ENCODE data around the gene LRRC40. TPM values are rescaled to one million over a fixed set of nuclear protein-coding genes. Genes with fewer than 3 reads are reported as not detected.

Gene LRRC40
- total RNA-seq, 1 donor from 2014 or later = 47.2 TPM

DNA sequence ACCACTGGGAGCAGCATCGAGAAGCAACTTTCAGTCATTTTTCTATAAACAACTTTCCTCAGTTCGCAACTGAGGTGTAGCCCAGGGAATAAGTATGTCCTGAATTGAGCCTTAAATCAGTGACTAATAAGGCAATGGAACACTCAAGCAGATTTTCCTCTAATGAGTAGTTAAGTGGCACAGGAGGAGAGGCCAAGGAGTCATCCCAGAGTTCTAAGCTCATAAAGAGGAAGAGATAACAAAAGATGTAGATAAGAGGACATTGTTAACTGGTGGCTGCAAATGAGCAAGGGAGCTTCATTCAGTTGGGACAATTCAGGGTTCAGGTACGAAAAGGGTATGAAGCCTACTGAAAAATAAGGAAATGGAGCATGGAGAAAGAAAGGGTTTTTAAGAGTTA, 64.5 kb downstream of the LRRC40 start:
- H3K27ac Mint-ChIP-seq (ENCODE audit: unreplicated experiment) = no peak overlapping the region
- no peaks in the 10 kb centered on the region for H3K36me3 Mint-ChIP-seq (ENCODE audit: unreplicated experiment)
- H3K27me3 Mint-ChIP-seq (ENCODE audit: unreplicated experiment) = no peaks in the 10 kb centered on the region
- no peaks in the 10 kb centered on the region for H3K4me1 Mint-ChIP-seq (ENCODE audit: low read depth, unreplicated experiment)
- no peak for DNase-seq
- H3K4me3 Mint-ChIP-seq (ENCODE audit: unreplicated experiment) = no peak overlapping the region
- no peaks in the 10 kb centered on the region for H3K9me3 Mint-ChIP-seq (ENCODE audit: unreplicated experiment)
- TF ChIP-seq CTCF (IDR thresholded peaks at IDR 0.05; ENCODE audit: partially characterized antibody, unreplicated experiment) = no peak

DNA sequence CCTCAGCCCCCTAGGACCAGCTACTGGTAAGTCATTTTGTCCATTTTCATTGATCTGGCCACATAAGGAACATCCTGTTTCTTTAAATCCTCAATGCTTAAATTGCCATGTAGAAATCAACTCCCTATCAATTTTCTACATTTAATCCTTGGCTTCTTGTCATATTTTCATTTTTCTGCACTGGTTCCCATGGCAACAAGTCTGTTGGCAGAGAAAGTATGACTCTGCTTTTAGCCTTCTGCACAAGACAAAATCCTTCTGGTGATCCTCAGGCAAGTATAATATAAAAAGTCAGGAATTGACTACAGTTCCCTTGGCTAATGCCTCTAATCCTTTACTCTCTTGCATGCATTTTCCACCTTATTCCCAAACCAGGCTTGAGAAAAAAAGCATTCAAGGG, 65.0 kb downstream of the LRRC40 start:
- Mint-ChIP-seq H3K27ac (ENCODE audit: unreplicated experiment) (peak overlapping the region; percentile 1), H3K27me3 (ENCODE audit: unreplicated experiment) (no peaks in the 10 kb centered on the region), H3K4me1 (ENCODE audit: low read depth, unreplicated experiment) (no peaks in the 10 kb centered on the region), H3K9me3 (ENCODE audit: unreplicated experiment) (no peaks in the 10 kb centered on the region), H3K4me3 (ENCODE audit: unreplicated experiment) (no peak overlapping the region), H3K36me3 (ENCODE audit: unreplicated experiment) (no peaks in the 10 kb centered on the region)
- no peak for TF ChIP-seq CTCF (IDR thresholded peaks at IDR 0.05; ENCODE audit: partially characterized antibody, unreplicated experiment)
- no peak for DNase-seq

- H3K27me3 Mint-ChIP-seq (ENCODE audit: unreplicated experiment) = no peaks in the 10 kb centered on the region
- TF ChIP-seq CTCF (IDR thresholded peaks at IDR 0.05; ENCODE audit: partially characterized antibody, unreplicated experiment) = no peak
- no peak overlapping the region for H3K27ac Mint-ChIP-seq (ENCODE audit: unreplicated experiment)
- no peak for DNase-seq
- H3K4me1 Mint-ChIP-seq (ENCODE audit: low read depth, unreplicated experiment) = no peaks in the 10 kb centered on the region
- H3K9me3 Mint-ChIP-seq (ENCODE audit: unreplicated experiment) = no peaks in the 10 kb centered on the region
- H3K4me3 Mint-ChIP-seq (ENCODE audit: unreplicated experiment) = no peak overlapping the region
- no peaks in the 10 kb centered on the region for H3K36me3 Mint-ChIP-seq (ENCODE audit: unreplicated experiment)
These were observed 71.2 kb downstream of the LRRC40 start for GRCh38 chr1:70134148-70134547.

- Mint-ChIP-seq H3K27ac (ENCODE audit: unreplicated experiment) (no peak overlapping the region), H3K9me3 (ENCODE audit: unreplicated experiment) (no peaks in the 10 kb centered on the region), H3K27me3 (ENCODE audit: unreplicated experiment) (no peaks in the 10 kb centered on the region), H3K36me3 (ENCODE audit: unreplicated experiment) (no peaks in the 10 kb centered on the region), H3K4me1 (ENCODE audit: low read depth, unreplicated experiment) (no peaks in the 10 kb centered on the region), H3K4me3 (ENCODE audit: unreplicated experiment) (no peak overlapping the region)
- no peak for TF ChIP-seq CTCF (IDR thresholded peaks at IDR 0.05; ENCODE audit: partially characterized antibody, unreplicated experiment)
- DNase-seq = no peak
These were observed 88.3 kb downstream of the LRRC40 start for GRCh38 chr1:70117046-70117445.

DNA sequence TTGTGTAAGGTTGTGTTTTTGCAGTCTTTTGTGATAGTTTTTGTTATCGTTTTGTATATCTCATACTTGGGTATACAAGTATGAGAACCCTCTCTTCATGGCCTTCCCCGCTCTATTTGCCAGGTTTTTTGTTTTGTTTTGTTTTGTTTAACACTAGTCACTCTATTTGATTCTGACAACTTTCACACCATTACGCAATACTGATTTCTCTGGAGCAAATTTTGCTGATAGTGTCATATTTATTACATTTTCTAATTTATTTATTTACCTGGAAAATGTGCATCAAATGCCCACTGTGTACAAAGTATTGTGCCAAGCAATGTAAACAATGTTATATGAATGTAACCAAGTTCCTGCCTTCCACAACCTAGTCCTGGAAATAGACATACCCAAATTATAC, 90.1 kb downstream of the LRRC40 start:
- no peak overlapping the region for H3K4me3 Mint-ChIP-seq (ENCODE audit: unreplicated experiment)
- no peak overlapping the region for H3K27ac Mint-ChIP-seq (ENCODE audit: unreplicated experiment)
- TF ChIP-seq CTCF (IDR thresholded peaks at IDR 0.05; ENCODE audit: partially characterized antibody, unreplicated experiment) = no peak

More for the DNA sequence above, 90.1 kb downstream of the LRRC40 start:
- Mint-ChIP-seq H3K27me3 (ENCODE audit: unreplicated experiment) (no peaks in the 10 kb centered on the region), H3K36me3 (ENCODE audit: unreplicated experiment) (no peaks in the 10 kb centered on the region), H3K9me3 (ENCODE audit: unreplicated experiment) (no peaks in the 10 kb centered on the region), H3K4me1 (ENCODE audit: low read depth, unreplicated experiment) (no peaks in the 10 kb centered on the region)
- DNase-seq = no peak

Data from glutamatergic neuron (in vitro differentiated cells).